Testis (tissue), 3 donors: ENCODE results near the gene QPRT. TPM values are rescaled to one million over a fixed set of nuclear protein-coding genes. Genes with fewer than 3 reads are reported as not detected.
"Not testable (repeated sequence)": the region's sequence is repeated elsewhere in the genome, so short reads cannot be mapped to it uniquely, and the experiment has no call there.

ENCODE experiments used
- DNase-seq: peaks from one replicate; pipeline ENCODE4 v3.0.0-alpha.2; 2019
- H3K27ac ChIP-seq, 2 donors: fragments of 200-600 bp; sonication (generic); one replicate each; pipeline ENCODE4 v1.5.1; 2019
- H3K27me3 ChIP-seq: fragments of 200-600 bp; sonication (generic); one replicate; pipeline ENCODE4 v1.5.1; 2019
- H3K36me3 ChIP-seq: fragments of 200-600 bp; sonication (generic); one replicate; pipeline ENCODE4 v1.5.1; 2017; ENCODE audit warnings: low read depth; ENCODE audit errors: missing control alignments
- H3K4me1 ChIP-seq: fragments of 200-600 bp; sonication (generic); one replicate; pipeline ENCODE4 v1.5.1; 2019
- H3K4me3 ChIP-seq, 2 donors: fragments of 200-600 bp; sonication (generic); one replicate each; pipeline ENCODE4 v1.5.1; 2017 to 2019
- H3K9me3 ChIP-seq: fragments of 200-600 bp; sonication (generic); one replicate; pipeline ENCODE4 v1.5.1; 2017
- CTCF ChIP-seq, 3 experiments: fragments of 450-650 bp in 2 of 3; fragments of 200-600 bp in 1 of 3; sonication (generic) in 1 of 3; IDR thresholded peaks; one replicate each; pipeline ENCODE4 v1.5.1; 2016 to 2019; ENCODE audit warnings: antibody characterized with exemption in 3 of 3, mild to moderate bottlenecking in 2 of 3, moderate library complexity in 1 of 3
- POLR2A ChIP-seq: fragments of 450-650 bp; IDR thresholded peaks from one replicate; pipeline ENCODE4 v1.6.1; 2017; ENCODE audit warnings: antibody characterized with exemption, mild to moderate bottlenecking, moderate library complexity
- WGBS, 2 donors: methylation state at CpG; one replicate each; pipeline ENCODE4 v1.1.5; 2018; 5-methylcytosine and 5-hydroxymethylcytosine counted together
- intact Hi-C: fragments of 100-400 bp; cut with DNase I; formaldehyde crosslinking; loops from one replicate; pipeline ENCODE4 v1.15.1; 2023; ENCODE audit warnings: low total_unique reads
- polyA plus RNA-seq: library from polyadenylated mRNA; stranded (reverse); fragments of 350-450 nt; fragmentation: Illumina TruSeq; extraction: RNeasy Lipid Tissue Mini Kit (QIAGEN cat#74804); gene quantifications from one replicate; pipeline ENCODE4 v1.2.3, GENCODE V29; 2014; ENCODE audit warnings: low read depth, low replicate concordance; ENCODE audit not compliant: insufficient read depth
- total RNA-seq, 2 donors: library from RNA; depleted of rRNA; stranded (reverse); fragments of >200 nt; gene quantifications; one replicate each; pipeline ENCODE4 v1.2.3, GENCODE V29; 2016

The QPRT gene
- total and polyA plus RNA-seq, 3 donors from 2014 or later = 4.3 to 13.6 (median 7.6) TPM

GRCh38 chr16:29702269-29702668 lies 23.3 kb downstream of the QPRT start:
- Histone ChIP-seq H3K4me3 (no peak overlapping the region), H3K9me3 (no peaks in the 10 kb centered on the region), H3K4me1 (no peaks in the 10 kb centered on the region), H3K36me3 (no peaks in the 10 kb centered on the region), H3K27me3 (no peaks in the 10 kb centered on the region), H3K27ac (no peak overlapping the region)
- intact Hi-C loops = no loop called here
- 70 to 80% methylated on average over 13 of the region's 13 CpGs for WGBS, 2 donors
- DNase-seq = no peak
- no peak for TF ChIP-seq POLR2A
- no peak for TF ChIP-seq CTCF (IDR thresholded peaks at IDR 0.05)

- H3K4me3 ChIP-seq = no peak overlapping the region
- TF ChIP-seq CTCF (IDR thresholded peaks at IDR 0.05) = no peak
- no peaks in the 10 kb centered on the region for H3K36me3 ChIP-seq
- H3K27ac ChIP-seq = no peak overlapping the region
- H3K9me3 ChIP-seq = no peaks in the 10 kb centered on the region
- intact Hi-C loops = no loop called here
- no peaks in the 10 kb centered on the region for H3K27me3 ChIP-seq
- no peak for DNase-seq
- WGBS, 2 donors = 63 to 68% methylated on average over 2 of the region's 2 CpGs
- H3K4me1 ChIP-seq = no peaks in the 10 kb centered on the region
These were observed 26.1 kb downstream of the QPRT start for GRCh38 chr16:29705030-29705429.

- intact Hi-C loops, H3K9me3 ChIP-seq, H3K27ac ChIP-seq: not testable (repeated sequence)
These were observed 28.2 kb downstream of the QPRT start for GRCh38 chr16:29707160-29707559.

GRCh38 chr16:29708917-29709600 lies 30.1 kb downstream of the QPRT start:
- H3K4me3 ChIP-seq = no peak overlapping the region
- H3K27ac ChIP-seq = no peak overlapping the region
- no peak for DNase-seq
- no peak for TF ChIP-seq CTCF (IDR thresholded peaks at IDR 0.05)
- no peak for TF ChIP-seq POLR2A
- intact Hi-C loops = no loop called here
- no peaks in the 10 kb centered on the region for H3K36me3 ChIP-seq
- no peaks in the 10 kb centered on the region for H3K27me3 ChIP-seq
- 62 to 71% methylated on average over 16 of the region's 16 CpGs for WGBS, 2 donors
- H3K9me3 ChIP-seq = no peaks in the 10 kb centered on the region
- H3K4me1 ChIP-seq = peaks cover 5% of the 10 kb centered on the region

More at GRCh38 chr16:29707160-29707559, 28.2 kb downstream of the QPRT start:
- H3K4me3 ChIP-seq, H3K27me3 ChIP-seq, DNase-seq, H3K36me3 ChIP-seq, H3K4me1 ChIP-seq: not testable (repeated sequence)
- WGBS, 2 donors = 100% methylated on average over 1 of the region's 1 CpG

GRCh38 chr16:29709657-29710056 lies 30.7 kb downstream of the QPRT start:
- H3K27me3 ChIP-seq, H3K4me1 ChIP-seq, H3K27ac ChIP-seq, DNase-seq, intact Hi-C loops, H3K36me3 ChIP-seq, H3K4me3 ChIP-seq, H3K9me3 ChIP-seq: not testable (repeated sequence)
- 56 to 65% methylated on average over 6 of the region's 6 CpGs for WGBS, 2 donors
